Stomach (tissue), 9 donors: ENCODE data around the gene ASCC2. TPM values are rescaled to one million over a fixed set of nuclear protein-coding genes. Genes with fewer than 3 reads are reported as not detected.
"Not testable (repeated sequence)": the region's sequence is repeated elsewhere in the genome, so short reads cannot be mapped to it uniquely, and the experiment has no call there.

Source experiments
- DNase-seq, 2 donors: peaks; one replicate each; pipeline versions ENCODE4 v3.0.0 to v3.0.0-alpha.2; 2013 to 2019
- H3K27ac ChIP-seq, 5 donors: fragments of 200-600 bp in 4 of 5; sonication (generic) in 4 of 5; one replicate each; pipeline ENCODE4 v1.5.1; 2013 to 2019; ENCODE audit warnings: mild to moderate bottlenecking in 1 of 5, moderate library complexity in 1 of 5
- H3K27me3 ChIP-seq, 3 donors: fragments of 200-600 bp; sonication (generic); one replicate each; pipeline ENCODE4 v1.5.1; 2017 to 2019; ENCODE audit warnings: mixed run types in 1 of 3
- H3K36me3 ChIP-seq, 4 donors: fragments of 200-600 bp; sonication (generic); 1 replicate in 3 of 4; 2 replicates in 1 of 4; pipeline ENCODE4 v1.5.1; 2016 to 2019
- H3K4me1 ChIP-seq, 4 donors: fragments of 200-600 bp; sonication (generic); one replicate each; pipeline ENCODE4 v1.5.1; 2016 to 2019
- H3K4me3 ChIP-seq, 4 donors: fragments of 200-600 bp; sonication (generic) in 3 of 4; one replicate each; pipeline ENCODE4 v1.5.1; 2016 to 2019; ENCODE audit warnings: mild to moderate bottlenecking in 1 of 4
- H3K9me3 ChIP-seq, 4 donors: fragments of 200-600 bp; sonication (generic); one replicate each; pipeline ENCODE4 v1.5.1; 2016 to 2019
- CTCF ChIP-seq, 7 experiments: fragments of 450-650 bp in 4 of 7; fragments of 200-600 bp in 3 of 7; sonication (generic) in 3 of 7; IDR thresholded peaks; one replicate each; pipeline ENCODE4 v1.5.1; 2016 to 2019; ENCODE audit warnings: antibody characterized with exemption in 7 of 7, control low read depth in 2 of 7, mild to moderate bottlenecking in 1 of 7
- EP300 ChIP-seq: sonication (generic); formaldehyde crosslinking; IDR thresholded peaks from one replicate; pipeline ENCODE4 v1.6.1; 2017; ENCODE audit warnings: antibody characterized with exemption
- POLR2A ChIP-seq, 4 donors: fragments of 450-650 bp; IDR thresholded peaks; one replicate each; pipeline ENCODE4 v1.6.1; 2016; ENCODE audit warnings: antibody characterized with exemption in 4 of 4, control low read depth in 2 of 4, mild to moderate bottlenecking in 1 of 4, moderate library complexity in 1 of 4
- POLR2AphosphoS5 ChIP-seq, 3 donors: sonication (generic); formaldehyde crosslinking; IDR thresholded peaks; one replicate each; pipeline ENCODE4 v1.6.1; 2016; ENCODE audit warnings: antibody characterized with exemption in 3 of 3
- WGBS, 5 donors: extraction: QIAGEN DNeasy Blood & Tissue Kit in 3 of 5; methylation state at CpG; one replicate each; pipeline versions ENCODE4 v1.1.5 to v1.1.7; 2013 to 2018; 5-methylcytosine and 5-hydroxymethylcytosine counted together
- intact Hi-C: fragments of 100-400 bp; cut with DNase I; formaldehyde crosslinking; loops from one replicate; pipeline ENCODE4 v1.15.1; 2023; ENCODE audit warnings: low total_unique reads
- polyA plus RNA-seq, 3 donors: library from polyadenylated mRNA; stranded (reverse); fragments of 200-250 nt; gene quantifications; one replicate each; pipeline ENCODE4 v1.2.3, GENCODE V29; 2013
- total RNA-seq, 5 donors: library from RNA; depleted of rRNA; stranded (reverse); fragments of >200 nt; gene quantifications; one replicate each; pipeline versions ENCODE4 v1.1.0 to v1.2.3, GENCODE V29; 2014 to 2016
- donor health status: healthy with polysubstance abuse.
- donor health status: Bipolar disorder and iron deficiency.
- donor health status: healthy.

The ASCC2 gene
- total and polyA plus RNA-seq, 8 donors, result 39.7 to 129 (median 67.3) TPM

GRCh38 chr22:29831186-29831921 is 6.7 kb downstream of the ASCC2 start:
- TF ChIP-seq POLR2AphosphoS5 (IDR thresholded peaks at IDR 0.05) (no peak), EP300 (no peak), CTCF (IDR thresholded peaks at IDR 0.05) (no peak), POLR2A (IDR thresholded peaks at IDR 0.05) (no peak)
- intact Hi-C loops, result no loop called here
- 25 to 62% (median 50%) methylated on average over 8 of the region's 8 CpGs for WGBS, 5 donors
- H3K4me1 ChIP-seq, result peaks cover 9 to 45% (median 39%) of the 10 kb centered on the region in 4 donors
- no peak for DNase-seq
- H3K9me3 ChIP-seq, result no peaks in the 10 kb centered on the region
- no peaks in the 10 kb centered on the region for H3K27me3 ChIP-seq
- H3K27ac ChIP-seq, result peak overlapping the region in 2 of 5 donors; percentile 2 to 32
- H3K4me3 ChIP-seq, result no peak overlapping the region
- peaks cover 29 to 86% (median 72%) of the 10 kb centered on the region in 4 donors for H3K36me3 ChIP-seq

- no peaks in the 10 kb centered on the region for H3K27me3 ChIP-seq
- peaks cover 25 to 84% (median 76%) of the 10 kb centered on the region in 4 donors for H3K36me3 ChIP-seq
- DNase-seq, result no peak
- intact Hi-C loops, result no loop called here
- no peak for TF ChIP-seq EP300
- H3K27ac ChIP-seq, result no peak overlapping the region
- 82 to 90% (median 83%) methylated on average over 8 of the region's 8 CpGs for WGBS, 5 donors
- no peak overlapping the region for H3K4me3 ChIP-seq
- peaks cover 9 to 39% (median 31%) of the 10 kb centered on the region in 4 donors for H3K4me1 ChIP-seq
- H3K9me3 ChIP-seq, result no peaks in the 10 kb centered on the region
These were observed 7.5 kb downstream of the ASCC2 start for GRCh38 chr22:29830585-29830984.

- H3K4me3 ChIP-seq, DNase-seq, H3K9me3 ChIP-seq, H3K27me3 ChIP-seq, H3K27ac ChIP-seq, intact Hi-C loops: not testable (repeated sequence)
- 24 to 75% (median 50%) methylated on average over 1 of the region's 1 CpG for WGBS, 5 donors
- peaks cover 9 to 47% (median 22%) of the 10 kb centered on the region in 4 donors for H3K4me1 ChIP-seq
- H3K36me3 ChIP-seq, result peaks cover 32 to 91% (median 80%) of the 10 kb centered on the region in 4 donors
These were observed 10.3 kb downstream of the ASCC2 start for GRCh38 chr22:29827726-29828125.

GRCh38 chr22:29827091-29827490 is 11.0 kb downstream of the ASCC2 start:
- no peak overlapping the region for H3K27ac ChIP-seq
- WGBS, 5 donors, result 92 to 98% (median 94%) methylated on average over 4 of the region's 4 CpGs
- intact Hi-C loops, result no loop called here
- TF ChIP-seq POLR2A (IDR thresholded peaks at IDR 0.05) (no peak), EP300 (no peak), CTCF (IDR thresholded peaks at IDR 0.05) (no peak), POLR2AphosphoS5 (IDR thresholded peaks at IDR 0.05) (no peak)
- no peak for DNase-seq
- no peaks in the 10 kb centered on the region for H3K9me3 ChIP-seq
- no peaks in the 10 kb centered on the region for H3K27me3 ChIP-seq
- peaks cover 11 to 47% (median 22%) of the 10 kb centered on the region in 4 donors for H3K4me1 ChIP-seq
- H3K4me3 ChIP-seq, result no peak overlapping the region
- H3K36me3 ChIP-seq, result peaks cover 34 to 92% (median 82%) of the 10 kb centered on the region in 4 donors

GRCh38 chr22:29825578-29825977 is 12.5 kb downstream of the ASCC2 start:
- peak in 1 of 2 donors; percentile 36 for DNase-seq
- H3K27me3 ChIP-seq, result no peaks in the 10 kb centered on the region
- peaks cover 32 to 92% (median 80%) of the 10 kb centered on the region in 4 donors for H3K36me3 ChIP-seq
- H3K27ac ChIP-seq, result peak overlapping the region; percentile 28 to 83 (median 74)
- no peak for TF ChIP-seq EP300
- no peak for TF ChIP-seq POLR2A (IDR thresholded peaks at IDR 0.05)
- peaks cover 9 to 47% (median 20%) of the 10 kb centered on the region in 4 donors for H3K4me1 ChIP-seq
- intact Hi-C loops, result no loop called here
- no peaks in the 10 kb centered on the region for H3K9me3 ChIP-seq
- 72 to 86% (median 73%) methylated on average over 17 of the region's 17 CpGs for WGBS, 5 donors
- H3K4me3 ChIP-seq, result no peak overlapping the region

GRCh38 chr22:29824677-29825076 is 13.4 kb downstream of the ASCC2 start:
- peak in 1 of 2 donors; percentile 94 for DNase-seq
- Histone ChIP-seq H3K27ac (peak overlapping the region; percentile 25 to 83 (median 74)), H3K9me3 (no peaks in the 10 kb centered on the region), H3K4me3 (no peak overlapping the region), H3K27me3 (no peaks in the 10 kb centered on the region), H3K4me1 (peaks cover 9 to 50% (median 19%) of the 10 kb centered on the region in 4 donors), H3K36me3 (peaks cover 30 to 92% (median 81%) of the 10 kb centered on the region in 4 donors)
- intact Hi-C loops, result no loop called here
- TF ChIP-seq POLR2A (IDR thresholded peaks at IDR 0.05), result no peak
- TF ChIP-seq POLR2AphosphoS5 (IDR thresholded peaks at IDR 0.05), result peak in 2 of 3 donors; percentile 37 to 49
- no peak for TF ChIP-seq CTCF (IDR thresholded peaks at IDR 0.05)
- no peak for TF ChIP-seq EP300
- WGBS, 5 donors, result 52 to 69% (median 60%) methylated on average over 11 of the region's 11 CpGs
